Loucy (cell line): ENCODE results near the gene IFI30.

Experiments
- CTCF ChIP-seq: fragments of 200-600 bp; sonication (generic); conservative IDR thresholded peaks from 2 replicates; pipeline ENCODE4 v1.5.1; 2014; ENCODE audit warnings: mild to moderate bottlenecking, antibody characterized with exemption, low read length
- EZH2phosphoT487 ChIP-seq: fragments of 200-600 bp; IDR thresholded peaks from 2 replicates; pipeline ENCODE4 v1.6.1; 2018; ENCODE audit warnings: antibody characterized with exemption, mild to moderate bottlenecking, moderate library complexity, borderline replicate concordance

- TF ChIP-seq CTCF (no peak), EZH2phosphoT487 (no peak)
These were observed 20.0 kb downstream of the IFI30 start for GRCh38 chr19:18193388-18194180.
